ENCODE measurements around the gene PCID2.

Gene PCID2

DNA sequence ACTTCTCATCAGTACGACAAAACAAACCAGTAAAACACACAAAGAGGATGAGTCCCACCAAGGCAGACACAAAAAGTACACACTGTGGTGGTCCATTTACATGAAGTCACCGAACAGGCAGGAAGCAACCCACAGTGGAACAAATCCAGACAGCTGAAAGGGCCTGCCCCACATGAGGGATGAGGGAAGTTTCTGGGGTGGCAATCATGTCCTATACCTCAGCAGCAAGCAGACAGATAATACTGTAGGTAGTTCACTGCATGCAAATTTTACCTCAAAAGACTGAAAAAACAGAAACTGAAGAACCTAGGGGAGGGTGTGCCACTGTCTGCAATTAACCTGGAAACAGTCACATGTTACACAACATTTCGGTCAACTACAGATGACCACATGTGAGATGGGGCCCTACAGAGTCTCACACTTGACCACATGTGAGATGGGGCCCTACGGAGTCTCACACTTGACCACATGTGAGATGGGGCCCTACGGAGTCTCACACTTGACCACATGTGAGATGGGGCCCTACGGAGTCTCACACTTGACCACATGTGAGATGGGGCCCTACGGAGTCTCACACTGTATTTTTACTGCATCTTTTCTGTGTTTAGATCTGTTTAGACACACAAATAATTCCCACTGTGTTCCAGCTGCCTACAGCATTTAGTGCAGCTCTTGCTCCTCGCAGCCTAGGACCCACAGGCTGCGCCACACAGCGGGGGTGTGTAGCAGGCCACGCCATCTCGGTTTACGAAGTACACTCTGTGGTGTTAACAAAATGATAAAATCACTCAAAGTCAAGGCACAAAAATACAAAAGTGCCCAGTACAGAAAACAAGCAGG is 22.2 kb downstream of the PCID2 start:
- DNase-seq, result no peak

DNA sequence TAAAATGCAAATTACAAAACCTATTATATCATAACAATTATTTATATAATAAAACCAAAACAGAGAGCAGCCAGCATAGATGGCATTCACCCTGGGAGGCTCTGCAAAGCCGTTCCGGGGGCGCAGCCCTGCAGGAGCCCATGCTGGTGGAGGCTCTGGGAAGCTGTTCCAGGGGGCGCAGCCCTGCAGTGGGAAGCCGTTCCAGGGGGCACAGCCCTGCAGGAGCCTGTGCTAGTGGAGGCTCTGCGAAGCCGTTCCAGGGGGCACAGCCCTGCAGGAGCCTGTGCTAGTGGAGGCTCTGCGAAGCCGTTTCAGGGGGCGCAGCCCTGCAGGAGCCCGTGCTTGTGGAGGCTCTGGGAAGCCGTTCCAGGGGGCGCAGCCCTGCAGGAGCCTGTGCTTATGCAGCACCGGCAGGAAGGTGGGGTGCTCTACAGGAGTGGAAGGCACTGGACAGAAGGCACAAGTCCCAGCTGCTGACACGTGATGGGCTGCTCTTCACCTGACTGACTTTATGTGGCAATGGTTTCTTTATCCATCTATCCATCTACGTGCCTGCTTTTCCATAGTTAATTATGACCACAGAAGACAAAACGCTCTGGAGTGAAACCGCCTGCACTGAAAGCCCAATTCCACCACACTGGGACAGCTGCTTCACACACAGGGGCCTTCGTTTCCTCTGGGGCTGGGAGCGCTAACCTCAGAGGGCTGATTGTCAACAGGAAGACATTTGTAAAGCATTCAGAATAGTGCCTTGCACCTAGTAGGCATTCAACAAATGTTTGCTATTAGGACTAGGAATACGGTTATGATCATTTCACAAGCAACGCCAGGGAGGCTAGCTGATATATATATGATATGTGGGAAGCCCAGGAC is 23.7 kb downstream of the PCID2 start:
- DNase-seq, result no peak

DNA sequence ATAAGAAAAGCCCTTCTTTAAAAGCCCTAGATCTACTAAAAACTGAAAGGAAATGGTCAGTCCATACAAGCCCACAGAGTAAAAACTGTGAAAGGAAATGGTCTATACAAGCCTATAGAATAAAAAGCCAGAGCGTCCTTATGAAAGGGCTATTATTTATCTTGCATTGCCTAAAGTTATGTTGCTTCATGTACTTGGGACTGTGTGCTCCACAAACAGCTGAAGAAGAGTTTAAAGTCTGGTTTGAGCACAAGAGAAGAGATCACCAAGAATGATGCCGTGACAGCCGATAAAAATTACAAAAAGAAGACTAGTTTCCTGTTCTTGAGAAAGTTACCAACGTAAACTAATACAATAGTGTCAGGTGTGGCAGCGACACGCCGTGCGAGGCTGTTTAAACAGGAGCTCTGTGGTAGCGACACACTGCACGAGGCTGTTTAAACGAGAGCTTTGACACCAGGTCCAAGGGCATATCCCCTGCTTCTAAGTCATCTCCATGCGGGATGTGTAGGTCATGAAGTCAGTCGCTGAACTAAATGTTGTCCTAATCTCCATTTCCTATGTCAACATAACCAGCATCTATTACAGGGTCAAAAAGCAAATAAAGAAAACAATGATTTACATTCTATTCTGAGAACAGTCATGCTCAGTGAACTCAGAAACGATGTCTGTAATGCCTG is 24.9 kb downstream of the PCID2 start:
- no peak for DNase-seq

DNA sequence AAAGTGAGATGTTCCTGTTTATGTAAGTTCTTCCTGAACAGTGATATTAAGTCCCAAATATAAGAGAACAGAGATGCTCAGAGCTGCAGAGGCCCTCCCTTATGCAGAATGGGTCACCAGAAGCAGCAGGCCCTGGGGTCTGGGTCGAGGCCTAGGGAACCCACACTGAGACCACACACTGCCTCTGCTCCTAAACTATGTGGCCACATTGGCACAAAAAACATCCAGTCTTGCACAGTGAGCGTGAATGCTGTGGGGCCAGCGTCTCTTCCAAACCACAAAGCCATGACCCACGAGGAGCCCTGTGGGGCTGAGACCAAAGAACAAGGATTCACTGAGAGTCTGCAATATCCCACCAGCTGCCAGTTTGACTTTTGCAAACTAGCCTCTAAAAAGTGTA is 26.4 kb downstream of the PCID2 start:
- no peak for DNase-seq

DNA sequence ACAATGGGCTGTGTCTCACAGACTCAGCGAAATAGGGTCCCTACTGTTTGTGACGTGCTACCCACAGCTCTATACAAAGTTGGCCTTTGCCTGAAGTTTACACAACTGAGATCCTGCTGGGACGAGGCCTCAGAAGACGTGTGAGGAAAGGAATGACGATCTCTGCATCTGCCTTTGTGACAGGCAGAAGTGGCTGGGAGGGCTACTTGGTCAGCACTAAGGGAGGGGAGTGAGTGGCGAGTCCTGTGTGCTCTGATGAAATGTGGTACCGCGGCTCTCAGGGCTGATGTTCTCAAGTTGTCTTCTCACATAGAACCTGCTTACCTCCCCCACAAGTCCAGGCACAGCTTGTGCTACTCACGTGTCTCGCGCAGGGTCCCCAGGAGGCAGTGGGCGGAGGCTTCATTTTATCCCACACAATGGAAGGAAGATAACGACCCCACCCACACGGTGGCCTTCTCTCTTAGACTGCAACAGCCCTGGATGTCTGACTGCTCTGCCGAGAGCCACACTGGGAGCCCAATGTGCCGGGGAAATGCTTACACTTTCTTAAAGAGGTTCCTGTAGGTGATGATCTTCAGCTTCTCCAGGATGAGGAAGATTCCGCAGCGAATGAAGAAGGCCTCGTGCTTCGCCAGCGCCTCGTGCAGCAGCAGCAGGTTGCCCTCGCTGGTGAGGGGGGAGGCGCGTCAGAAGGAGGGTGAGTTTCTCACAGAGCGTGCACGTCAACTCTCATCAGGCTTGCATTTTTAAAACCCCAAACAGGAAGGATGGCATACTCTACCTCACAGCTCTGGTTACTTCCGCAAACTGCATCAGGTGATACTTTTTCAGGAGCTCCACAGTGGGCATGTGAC is 28.9 kb downstream of the PCID2 start:
- DNase-seq, result no peak

DNA sequence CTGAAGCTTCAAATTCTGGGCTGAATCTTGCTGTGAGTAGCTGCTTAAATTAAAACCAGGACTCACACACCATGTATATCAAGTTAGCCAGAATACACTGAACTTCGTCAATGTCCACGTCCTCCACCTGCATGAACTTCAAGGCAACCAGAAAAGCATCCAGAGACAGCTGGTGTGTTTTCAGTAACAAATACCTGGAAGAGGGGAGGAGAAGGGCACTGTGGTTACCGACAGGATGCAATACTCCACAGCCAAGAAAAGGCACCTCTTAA is 29.6 kb downstream of the PCID2 start:
- DNase-seq, result no peak

DNA sequence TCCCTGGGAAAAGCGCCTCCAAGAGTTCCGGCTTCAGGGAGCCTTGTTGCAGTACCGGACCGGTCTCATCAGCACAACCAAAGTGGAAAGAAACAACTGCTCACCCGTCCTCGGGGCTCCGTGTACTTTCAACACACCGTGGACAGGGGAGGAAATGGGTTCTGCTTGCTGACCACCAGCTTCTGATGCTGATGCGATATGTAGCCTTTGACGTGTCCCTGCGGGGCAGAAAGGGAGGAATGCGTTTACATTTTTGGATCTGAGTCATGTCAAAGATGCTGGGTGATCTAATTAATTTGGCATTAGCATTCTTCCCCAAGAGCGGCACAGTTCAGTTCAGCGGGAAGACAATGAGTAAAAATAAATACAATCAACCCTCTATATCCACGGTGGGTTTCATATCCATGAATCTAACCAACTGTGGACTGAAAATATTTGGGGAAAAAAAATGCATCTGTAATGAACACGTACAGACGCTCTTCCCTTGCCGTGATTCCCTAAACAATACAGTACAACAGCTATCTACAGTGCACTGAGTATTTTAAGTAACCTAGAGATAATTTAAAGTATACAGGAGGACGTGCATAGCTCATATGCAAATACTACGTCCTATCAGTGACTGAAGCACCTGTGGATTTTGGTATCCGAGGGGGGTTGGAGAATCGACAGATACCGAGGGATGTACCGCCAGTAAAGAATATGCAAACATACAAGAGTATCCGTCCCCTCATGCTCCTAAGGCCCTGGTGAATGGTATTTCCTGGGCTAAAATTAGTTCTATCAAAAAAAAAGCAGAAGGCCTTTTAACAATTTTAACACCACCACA is 30.2 kb downstream of the PCID2 start:
- DNase-seq, result no peak

DNA sequence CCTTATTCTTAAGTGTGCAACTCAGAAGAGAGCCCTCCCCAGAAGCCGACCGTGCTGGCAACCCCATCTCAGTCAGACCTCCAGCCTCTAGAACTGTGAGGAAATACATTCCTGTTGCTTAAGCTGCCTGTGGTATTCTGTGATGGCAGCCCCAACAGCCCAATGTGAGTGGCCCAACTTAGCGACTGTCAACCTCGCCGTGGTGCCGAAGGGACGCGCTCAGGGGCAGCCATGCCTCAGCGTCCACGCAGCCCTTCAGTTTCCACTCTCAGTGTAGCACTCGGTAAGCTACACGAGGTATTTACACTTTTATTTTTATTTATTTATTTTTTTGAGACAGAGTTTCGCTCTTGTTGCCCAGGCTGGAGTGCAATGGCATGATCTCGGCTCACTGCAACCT is 31.6 kb downstream of the PCID2 start:
- DNase-seq, result no peak

DNA sequence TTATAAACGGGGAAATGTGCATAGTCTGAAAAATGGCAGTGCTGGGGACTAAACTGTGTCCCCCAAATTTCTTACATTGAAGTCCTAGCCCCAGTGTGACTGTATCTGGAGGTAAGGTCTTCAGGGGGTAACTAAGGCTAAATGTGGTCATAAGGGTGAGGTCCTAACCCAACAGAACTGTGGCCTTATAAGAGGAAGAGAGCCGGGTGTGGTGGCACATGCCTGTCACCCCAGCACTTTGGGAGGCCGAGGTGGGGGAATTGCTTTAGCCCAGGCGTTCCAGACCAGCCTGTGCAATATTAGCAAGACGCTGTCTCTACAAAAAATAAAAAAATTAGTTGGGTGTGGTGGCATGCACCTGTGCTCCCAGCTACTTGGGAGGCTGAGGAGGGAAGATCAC is 32.2 kb downstream of the PCID2 start:
- no peak for DNase-seq

DNA sequence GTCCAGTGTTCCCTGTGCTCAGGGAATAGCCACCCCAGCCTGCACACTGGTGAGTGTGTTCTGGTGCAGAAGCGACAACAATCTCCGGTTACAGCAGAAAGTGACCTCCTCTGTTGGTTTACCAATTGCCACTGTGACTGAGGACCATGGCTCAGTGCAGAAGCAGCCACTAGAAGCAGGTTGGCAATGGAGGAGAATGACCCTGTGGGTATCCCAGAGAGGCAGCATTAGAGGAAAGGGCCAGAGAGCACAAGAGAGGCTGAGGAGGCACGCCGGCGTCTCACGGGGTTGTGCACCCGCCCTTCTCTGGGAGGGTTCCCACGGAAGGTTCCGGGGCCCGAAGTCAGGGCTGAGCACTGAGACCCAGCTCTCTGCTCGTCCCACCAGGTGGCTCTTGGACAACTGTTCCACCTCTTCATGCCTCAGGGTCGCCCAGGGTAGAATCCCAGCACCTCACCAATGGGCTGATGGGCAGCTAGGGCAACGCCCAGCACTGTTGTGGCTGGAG is 36.0 kb downstream of the PCID2 start:
- no peak for DNase-seq

DNA sequence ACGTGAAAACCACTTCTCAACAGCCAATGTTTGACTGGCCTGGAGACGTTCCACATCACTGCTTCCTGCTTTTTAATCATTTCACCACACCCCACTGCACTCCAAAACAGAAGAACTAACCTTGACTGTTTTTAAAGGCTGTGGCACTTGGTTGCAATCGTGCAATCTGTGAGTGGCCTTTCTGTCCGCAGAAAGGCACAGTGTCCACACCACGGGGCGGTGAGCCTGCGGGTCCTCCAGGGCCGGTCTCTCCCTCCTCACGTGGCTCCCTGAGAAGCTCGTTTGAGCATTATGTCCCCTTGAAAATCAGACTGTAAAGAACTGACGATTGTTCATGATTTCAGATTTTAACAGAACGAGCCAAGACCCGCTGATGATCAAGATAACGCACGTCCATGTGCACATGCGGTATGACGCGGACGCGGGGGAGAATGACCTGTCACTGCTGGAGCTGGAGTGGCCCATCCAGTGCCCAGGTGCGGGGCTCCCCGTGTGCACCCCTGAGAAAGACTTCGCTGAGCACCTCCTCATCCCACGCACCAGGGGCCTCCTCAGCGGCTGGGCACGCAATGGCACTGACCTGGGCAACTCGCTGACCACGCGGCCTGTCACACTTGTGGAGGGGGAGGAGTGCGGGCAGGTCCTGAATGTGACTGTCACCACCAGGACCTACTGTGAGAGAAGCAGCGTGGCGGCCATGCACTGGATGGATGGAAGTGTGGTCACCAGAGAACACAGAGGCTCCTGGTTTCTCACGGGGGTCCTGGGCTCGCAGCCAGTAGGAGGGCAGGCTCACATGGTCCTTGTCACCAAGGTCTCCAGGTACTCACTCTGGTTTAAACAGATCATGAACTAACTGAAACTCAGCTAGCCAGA is 37.0 kb downstream of the PCID2 start:
- no peak for DNase-seq

DNA sequence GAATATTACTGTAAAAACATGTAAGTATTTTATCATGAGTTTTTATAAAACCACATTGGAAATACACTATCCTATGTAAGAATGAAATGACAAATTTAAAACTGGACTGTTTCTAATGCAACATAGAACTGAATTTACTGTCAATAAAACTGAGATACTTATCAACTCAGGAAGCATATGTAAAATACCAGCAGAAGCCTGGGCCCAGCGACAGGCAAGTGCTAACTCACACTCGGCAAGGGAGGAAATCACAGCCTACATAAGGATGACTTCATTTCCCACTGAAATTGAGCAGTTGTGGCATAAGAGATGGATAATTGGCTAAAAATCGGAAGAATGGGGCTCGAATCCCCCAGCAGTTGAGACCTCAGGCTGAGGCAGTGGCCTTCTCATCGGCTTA is 38.0 kb downstream of the PCID2 start:
- no peak for DNase-seq

DNA sequence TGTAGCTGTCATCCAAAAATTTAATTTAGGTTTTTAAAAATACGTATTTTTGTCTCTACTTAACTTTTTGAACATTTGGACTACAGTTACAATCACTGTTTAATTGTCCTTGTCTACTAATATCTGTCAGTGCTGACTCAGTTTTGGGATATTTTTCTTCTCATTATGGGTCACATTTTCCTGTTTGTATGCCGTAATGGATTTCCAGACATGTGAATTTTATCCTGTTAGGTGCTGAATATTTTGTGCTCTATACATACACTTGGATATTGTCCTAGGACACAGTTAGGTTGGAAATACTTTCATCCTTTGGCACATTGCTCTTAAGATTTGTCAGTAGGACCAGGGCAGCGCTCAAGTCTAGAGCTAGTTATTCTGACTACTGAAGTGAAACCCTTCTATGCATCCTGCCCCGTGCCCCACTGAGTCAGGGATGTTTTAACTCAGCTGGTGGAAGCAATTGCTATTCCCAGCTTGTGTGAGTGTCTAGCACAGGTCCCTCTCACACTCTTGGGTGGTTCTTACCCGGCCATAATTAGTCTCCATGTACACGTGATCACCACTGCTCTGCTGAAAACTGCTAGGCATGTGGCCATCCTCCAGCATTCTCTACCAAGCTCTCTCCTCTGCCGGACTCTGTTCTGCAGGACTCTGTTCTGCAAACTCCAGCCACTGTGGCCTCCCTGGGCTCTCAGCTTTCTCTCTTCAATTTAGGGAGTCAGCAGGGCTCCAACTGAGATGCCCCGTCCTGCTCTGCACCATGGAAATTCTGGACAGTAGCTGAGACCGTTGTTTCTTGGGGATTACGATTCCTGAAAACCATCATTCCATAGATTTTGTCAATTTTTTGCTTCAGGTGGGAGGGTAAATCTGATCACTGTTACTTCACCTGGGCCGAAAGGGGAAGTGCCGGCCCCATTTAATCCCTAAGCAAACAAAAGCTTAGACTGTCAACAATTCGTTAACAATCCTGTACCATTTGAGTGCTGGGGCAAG is 38.9 kb downstream of the PCID2 start:
- DNase-seq, result no peak

DNA sequence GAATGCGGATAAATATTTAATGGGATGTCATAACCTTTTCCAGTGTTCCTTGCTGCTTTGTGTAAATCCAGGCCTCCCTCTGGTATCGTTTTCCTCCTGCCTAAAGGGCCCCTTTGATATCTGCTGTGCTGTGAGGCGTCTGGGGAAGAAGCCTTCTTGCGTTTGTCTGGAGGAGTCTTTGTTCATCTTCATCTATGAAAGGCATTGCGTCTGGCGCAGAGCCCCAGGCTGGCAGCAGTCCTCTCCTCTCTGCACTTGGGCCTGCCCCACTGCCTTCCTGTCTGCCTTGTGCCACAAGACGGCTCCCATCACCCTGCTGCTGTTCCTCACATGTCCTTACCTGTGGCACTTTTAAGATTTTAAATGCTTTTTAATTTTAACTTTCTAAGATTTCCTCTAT is 40.3 kb downstream of the PCID2 start:
- DNase-seq, result no peak

DNA sequence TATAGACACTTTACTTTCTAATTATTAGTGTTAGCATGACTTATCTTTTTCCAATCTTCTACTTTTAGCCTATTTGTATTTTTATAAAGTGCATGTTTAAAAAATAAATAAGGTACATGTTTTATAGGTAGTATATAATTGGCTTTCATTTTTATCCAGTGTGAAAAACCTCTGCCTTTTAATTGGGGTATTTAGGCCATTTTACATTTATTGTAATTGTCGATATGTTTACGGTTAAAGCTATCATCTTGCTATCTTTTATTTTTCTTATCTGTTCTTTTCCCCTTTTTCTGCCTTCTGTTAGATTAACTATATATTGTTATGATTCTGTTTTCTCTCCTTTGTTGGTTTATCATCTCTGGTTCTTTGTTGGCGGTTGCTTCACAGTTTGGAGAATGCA is 40.9 kb downstream of the PCID2 start:
- DNase-seq, result no peak

DNA sequence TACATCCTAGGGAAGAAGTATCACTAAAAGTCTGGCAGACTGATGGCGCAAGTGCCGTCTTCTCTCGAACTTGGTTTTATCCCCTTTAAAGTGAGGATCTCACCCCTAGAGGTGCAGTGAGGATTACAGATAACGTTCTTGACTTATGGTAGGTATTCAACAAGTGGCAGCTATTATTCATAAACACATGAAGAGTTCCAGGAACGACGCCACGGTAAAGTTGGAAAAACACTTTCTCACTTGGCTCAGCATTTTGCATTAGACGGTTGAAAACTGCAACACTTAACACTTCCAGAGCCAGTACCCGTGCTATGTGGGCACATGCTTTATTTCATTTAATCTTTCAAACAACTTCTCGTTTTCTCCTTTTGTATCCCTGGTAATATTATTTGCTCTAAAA is 41.3 kb downstream of the PCID2 start:
- DNase-seq, result no peak

DNA sequence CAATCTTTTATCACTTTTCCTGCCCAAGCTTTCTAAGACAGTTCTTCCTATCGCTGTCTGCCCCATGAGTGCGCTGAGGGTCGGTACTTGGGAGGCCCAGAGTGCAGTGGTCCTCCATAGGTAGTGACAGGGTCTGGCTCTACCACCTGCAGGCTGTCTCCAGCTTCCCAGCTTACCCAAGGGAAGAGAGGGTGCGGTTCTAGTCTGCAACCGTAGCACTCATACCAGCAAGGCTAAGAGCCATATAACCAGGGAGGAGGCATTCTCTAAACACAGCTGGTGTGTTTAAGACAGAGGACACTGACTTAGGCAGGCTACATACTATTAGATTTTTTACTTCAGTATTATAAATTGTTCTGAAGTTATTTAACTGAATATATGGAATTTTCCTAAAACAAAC is 41.8 kb downstream of the PCID2 start:
- no peak for DNase-seq

DNA sequence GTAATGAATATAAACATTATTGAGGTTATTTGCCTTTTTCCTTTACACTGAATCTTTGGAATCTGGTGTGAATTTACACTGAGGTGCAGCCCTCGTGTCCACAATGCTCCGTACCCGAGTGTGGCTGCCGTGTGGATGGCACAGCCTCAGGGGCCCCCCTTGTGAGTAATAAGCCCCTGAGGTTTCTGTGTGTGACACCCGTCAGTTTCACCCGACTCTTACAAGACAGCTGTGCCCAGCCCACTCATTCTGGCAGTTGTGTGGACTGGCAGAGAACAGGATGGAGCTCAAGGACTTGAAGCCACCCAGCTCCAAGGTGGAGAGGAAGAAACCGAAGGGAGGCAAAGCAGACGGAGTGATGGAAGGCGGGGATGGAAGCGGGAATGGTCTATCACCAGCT is 42.2 kb downstream of the PCID2 start:
- no peak for DNase-seq

DNA sequence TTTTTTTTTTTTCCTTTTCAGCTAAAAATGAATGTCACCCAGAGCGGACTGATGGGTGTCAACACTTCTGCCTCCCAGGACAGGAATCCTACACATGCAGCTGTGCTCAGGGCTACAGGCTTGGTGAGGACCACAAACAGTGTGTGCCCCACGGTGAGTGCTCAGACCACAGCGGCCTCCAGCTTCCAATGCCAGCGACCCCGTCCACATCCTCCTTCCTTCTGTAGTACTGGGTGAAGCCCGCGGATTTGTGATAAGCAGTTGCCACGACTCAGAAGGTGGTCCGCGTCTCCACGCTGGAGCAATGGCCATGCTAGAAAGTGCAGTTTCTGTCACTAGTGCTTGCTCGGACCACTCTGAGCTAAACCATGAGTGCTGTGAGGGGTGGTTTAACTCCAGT is 44.0 kb downstream of the PCID2 start:
- DNase-seq, result no peak

Measured in NCI-H345 (cell line).